Left renal pelvis (tissue), 4 donors: ENCODE measurements around the gene EMX1. TPM values are rescaled to one million over a fixed set of nuclear protein-coding genes. Genes with fewer than 3 reads are reported as not detected.

Experiments used
- DNase-seq, 4 donors: peaks; one replicate each; pipeline ENCODE4 v3.0.0-alpha.2; 2013; ENCODE audit warnings: low read depth in 4 of 4, low spot score in 3 of 4
- polyA plus RNA-seq, 4 donors: library from polyadenylated mRNA; unstranded; fragments of 120-200 nt; gene quantifications; one replicate each; pipeline ENCODE4 v1.2.1, GENCODE V29; 2013; ENCODE audit not compliant: insufficient read length in 4 of 4

EMX1 gene
- polyA plus RNA-seq, 4 donors: 0.64 to 72.0 (median 32.0) TPM

DNA sequence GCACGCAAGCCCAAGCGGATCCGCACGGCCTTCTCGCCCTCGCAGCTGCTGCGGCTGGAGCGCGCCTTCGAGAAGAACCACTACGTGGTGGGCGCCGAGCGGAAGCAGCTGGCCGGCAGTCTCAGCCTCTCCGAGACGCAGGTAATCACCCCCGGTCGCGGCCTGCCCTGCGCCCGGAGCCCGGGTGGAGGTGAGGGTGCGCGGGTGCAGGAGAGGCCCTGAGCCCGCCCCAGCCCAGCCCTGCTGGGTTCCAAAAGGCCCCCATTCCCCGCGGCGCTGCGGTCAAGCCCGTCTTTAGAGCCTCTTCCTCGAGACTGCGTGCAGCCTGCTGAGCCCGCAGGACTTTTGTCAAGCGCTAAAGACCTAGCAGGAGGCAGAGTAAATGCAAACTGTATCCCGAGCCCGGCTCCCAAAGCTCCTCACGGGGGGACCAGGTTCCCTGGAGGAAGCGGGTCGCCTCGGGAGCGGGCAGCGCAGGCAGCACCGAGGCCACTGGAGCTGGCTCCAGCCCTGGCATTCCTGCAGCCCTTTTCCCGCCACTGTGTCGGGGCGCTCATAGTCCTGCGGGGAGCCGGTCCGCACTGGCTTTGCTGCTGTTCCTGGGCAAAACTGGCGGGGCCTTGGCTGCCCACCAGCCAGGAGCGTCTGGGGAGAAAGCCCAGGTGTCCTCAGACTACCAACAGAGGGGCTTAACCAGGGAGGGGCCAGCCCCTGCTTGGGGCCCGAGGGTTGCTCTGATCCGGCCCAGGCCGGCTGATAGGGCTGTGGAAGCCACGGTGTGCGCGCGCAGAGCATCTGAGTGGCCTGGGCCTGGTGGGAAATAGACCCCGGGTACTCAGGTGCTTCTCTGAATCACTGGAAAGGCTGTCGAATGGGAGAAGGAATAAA lies 7.3 kb downstream of the EMX1 start:
- DNase-seq: no peak

DNA sequence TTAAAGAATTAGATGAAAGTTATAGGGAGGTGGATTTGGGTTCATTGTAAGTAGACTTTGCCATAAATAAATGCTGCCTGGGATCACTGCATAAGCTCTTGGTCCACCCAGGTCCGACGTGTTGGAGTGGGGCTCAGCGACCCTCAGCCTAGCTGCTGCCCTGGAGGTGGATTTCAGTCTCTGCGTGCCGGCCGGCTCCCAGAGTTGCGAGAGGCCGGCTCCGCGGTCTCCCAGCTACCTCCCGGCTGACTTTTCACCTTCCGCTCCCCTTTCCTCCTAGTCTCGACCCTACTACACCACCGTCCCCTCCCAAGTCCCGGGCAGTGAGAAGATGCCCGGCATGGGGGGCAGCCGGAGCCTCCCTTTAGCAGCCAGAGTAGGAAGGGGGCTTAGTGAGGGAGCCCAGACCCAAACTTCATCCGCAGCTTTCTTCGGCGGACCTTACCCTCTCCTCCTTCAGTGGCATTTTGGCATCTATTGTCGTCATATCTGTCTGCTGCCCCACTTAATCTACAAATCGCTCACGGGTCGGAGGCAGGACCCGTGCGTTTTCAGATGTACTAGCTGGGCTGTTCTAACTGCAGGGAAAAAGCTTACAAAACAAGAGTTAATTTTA lies 8.1 kb downstream of the EMX1 start:
- no peak for DNase-seq

- DNase-seq: no peak
These were observed 9.0 kb downstream of the EMX1 start for GRCh38 chr2:72926368-72926767.

- DNase-seq: no peak
These were observed 9.6 kb downstream of the EMX1 start for GRCh38 chr2:72926811-72927465.

- no peak for DNase-seq
These were observed 10.6 kb downstream of the EMX1 start for GRCh38 chr2:72927619-72928550.

DNA sequence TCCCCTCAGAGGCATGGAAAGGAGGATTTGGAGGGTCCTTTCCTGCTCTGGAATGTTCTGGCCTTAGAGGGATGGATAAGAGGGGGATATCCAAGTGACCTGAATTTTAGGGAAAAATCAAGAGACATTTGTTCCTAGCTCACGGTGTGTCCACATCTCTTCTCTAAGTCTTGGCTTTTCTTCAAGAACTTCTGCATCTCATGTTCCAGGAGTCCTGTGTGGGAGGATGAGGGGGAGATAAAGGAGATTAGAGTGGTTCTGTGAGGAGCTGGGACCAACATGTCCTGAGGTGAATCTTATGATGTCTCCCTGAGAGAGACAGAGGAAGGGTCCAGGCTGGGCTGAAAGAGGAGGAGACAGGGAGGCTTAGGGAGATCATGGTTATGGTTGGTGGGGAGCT lies 11.7 kb downstream of the EMX1 start:
- no peak for DNase-seq

DNA sequence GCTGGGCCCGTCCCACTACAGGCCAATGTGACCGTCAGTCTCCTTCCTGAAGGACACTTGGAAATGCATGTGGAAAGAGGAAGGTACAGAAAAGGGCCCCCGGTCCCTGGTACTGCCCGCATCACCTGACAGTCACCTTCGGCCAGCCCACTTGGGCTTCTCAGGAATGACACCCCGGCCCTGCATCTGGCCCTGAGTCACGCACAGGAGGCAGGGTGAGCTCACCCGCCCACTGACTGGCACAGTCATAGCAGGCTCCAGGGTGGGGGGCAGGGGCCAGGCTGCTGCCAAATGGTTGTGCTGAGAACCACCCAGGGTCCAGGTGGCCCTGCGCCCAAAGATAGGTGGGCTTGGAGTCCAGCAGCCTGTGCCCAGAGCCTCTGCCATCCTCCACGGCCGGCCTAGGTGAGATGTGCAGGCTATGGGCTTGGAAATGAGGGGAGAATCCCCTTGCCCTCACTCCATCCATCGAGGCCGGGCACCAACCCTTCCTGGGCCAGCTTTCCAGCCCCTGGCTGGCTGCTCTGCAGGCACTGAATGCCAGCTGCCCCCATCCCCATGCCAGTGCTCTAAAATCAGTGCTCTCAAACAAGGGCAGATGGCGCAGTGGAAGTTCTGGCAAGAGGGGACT lies 14.1 kb downstream of the EMX1 start:
- no peak for DNase-seq

DNA sequence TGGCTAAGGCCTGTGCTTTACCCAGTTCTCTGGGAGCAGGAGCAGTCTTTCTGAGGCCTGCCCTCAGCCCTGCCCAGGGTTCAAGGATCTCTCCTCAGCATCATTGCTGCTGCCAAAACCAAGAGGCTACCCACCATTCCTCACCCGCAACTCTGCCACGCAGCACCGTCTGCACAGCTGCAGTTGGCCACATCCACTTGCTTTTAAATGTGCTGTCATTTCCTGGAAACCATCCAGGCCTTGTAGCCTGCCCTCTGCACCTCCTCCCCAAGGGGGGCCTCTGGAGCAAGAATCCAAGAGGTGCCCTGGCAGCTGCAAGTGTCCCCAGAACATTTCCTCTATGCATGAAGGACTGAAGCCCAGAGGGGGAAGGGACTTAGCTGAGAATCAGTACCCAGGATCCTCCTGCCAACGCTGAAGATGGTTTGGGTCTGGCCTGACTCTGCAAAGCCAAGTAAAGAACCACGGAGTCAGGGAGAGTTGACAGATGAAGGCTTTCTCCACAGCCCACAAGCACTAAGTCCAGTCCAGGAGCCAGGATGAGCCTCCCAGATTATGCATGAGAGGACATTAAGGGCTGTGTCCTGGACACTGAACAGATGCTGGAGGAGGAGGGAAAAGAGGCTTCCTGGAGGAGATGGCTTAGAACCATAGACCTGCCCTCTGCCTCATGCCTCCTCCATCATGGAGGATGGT lies 14.9 kb downstream of the EMX1 start:
- no peak for DNase-seq

- DNase-seq: no peak
These were observed 15.5 kb downstream of the EMX1 start for GRCh38 chr2:72932805-72933204.

DNA sequence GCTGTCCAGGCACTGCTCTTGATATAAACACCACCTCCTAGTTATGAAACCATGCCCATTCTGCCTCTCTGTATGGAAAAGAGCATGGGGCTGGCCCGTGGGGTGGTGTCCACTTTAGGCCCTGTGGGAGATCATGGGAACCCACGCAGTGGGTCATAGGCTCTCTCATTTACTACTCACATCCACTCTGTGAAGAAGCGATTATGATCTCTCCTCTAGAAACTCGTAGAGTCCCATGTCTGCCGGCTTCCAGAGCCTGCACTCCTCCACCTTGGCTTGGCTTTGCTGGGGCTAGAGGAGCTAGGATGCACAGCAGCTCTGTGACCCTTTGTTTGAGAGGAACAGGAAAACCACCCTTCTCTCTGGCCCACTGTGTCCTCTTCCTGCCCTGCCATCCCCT lies 15.9 kb downstream of the EMX1 start:
- DNase-seq: no peak

- DNase-seq: no peak
These were observed 16.4 kb downstream of the EMX1 start for GRCh38 chr2:72933646-72934151.

DNA sequence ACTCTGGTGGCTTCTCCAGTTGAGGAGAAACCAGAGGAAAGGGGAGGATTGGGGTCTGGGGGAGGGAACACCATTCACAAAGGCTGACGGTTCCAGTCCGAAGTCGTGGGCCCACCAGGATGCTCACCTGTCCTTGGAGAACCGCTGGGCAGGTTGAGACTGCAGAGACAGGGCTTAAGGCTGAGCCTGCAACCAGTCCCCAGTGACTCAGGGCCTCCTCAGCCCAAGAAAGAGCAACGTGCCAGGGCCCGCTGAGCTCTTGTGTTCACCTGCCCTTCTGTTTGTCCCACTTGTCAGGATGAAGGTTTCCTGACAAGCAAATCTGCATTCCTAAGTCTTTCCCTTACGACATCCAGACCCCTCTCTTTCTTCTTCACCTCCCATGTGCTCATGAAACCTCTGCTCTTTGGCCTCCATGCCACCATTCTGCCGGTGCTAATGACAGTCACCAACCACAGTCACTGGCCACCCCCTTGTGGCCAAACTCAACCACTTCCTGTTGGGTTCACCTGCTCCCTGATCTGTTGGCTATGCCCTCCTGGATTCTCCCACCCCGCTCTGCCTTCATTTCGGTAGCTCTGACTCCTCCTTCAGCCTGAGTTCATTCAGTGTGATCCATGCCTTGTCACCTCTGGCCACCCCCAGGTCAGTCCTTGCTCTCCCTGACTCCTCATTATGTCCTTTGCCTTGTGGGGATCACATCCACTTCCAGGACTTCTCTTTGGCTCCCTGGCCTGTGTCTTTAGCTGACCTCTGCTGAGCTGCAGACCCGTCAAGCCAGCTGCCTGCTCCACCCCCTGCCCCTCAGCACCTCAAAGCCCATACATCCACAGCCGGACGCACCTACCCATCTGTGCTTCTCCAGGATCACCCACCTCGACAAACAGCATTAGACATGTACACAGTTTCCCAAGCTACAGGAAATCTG lies 17.6 kb downstream of the EMX1 start:
- DNase-seq: no peak

- DNase-seq: no peak
These were observed 18.3 kb downstream of the EMX1 start for GRCh38 chr2:72935611-72935957.

DNA sequence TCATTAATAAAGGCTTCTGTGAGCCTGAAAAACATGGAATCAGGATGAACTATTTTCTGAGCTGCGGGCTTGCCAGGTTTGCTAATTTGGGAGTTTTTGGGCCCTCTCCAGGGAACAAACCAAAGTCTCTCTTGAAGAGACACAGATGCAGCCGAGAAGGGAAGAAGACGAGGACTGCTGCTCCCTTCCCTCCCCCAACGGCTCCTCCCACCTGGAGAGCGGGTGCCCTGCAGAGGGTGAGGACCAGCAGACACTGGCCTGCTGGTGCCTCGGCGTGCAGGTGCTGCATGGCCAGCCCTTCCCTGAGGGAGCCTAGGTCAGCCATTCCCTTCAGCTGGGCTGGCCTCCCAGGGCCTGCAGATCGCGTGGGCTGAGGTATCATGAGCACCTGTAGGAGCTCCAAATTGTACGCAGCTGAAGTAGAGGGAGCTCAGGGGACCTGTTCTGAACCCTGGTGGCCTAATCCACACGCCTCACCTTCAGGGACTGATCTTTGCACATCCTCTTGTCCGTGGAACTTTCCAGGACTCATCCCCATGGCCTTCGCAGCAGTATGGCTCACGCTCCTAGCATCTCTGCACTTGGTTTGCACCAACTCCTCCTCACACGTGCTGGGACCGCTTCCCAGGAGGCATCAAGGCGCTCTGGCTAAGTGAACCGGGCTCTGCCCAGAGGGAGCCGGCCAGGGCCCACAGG lies 19.5 kb downstream of the EMX1 start:
- DNase-seq: no peak

GRCh38 chr2:72937356-72937669 lies 20.0 kb downstream of the EMX1 start:
- no peak for DNase-seq

GRCh38 chr2:72938455-72938854 lies 21.1 kb downstream of the EMX1 start:
- DNase-seq: no peak

- no peak for DNase-seq
These were observed 23.0 kb downstream of the EMX1 start for GRCh38 chr2:72940361-72940760.

- no peak for DNase-seq
These were observed 23.5 kb downstream of the EMX1 start for GRCh38 chr2:72940786-72941185.
